GM19351 (cell line): Measurements from ENCODE around the gene TNFRSF9.
"Not testable (repeated sequence)": the region's sequence is repeated elsewhere in the genome, so short reads cannot be mapped to it uniquely, and the experiment has no call there.

ENCODE experiments used
- ATAC-seq: cut with Tn5 transposase; IDR thresholded peaks from one replicate; pipeline ENCODE4 v1.9.1; 2021; ENCODE audit warnings: mild to moderate bottlenecking, moderate library complexity; ENCODE audit not compliant: unreplicated experiment

Gene TNFRSF9

DNA sequence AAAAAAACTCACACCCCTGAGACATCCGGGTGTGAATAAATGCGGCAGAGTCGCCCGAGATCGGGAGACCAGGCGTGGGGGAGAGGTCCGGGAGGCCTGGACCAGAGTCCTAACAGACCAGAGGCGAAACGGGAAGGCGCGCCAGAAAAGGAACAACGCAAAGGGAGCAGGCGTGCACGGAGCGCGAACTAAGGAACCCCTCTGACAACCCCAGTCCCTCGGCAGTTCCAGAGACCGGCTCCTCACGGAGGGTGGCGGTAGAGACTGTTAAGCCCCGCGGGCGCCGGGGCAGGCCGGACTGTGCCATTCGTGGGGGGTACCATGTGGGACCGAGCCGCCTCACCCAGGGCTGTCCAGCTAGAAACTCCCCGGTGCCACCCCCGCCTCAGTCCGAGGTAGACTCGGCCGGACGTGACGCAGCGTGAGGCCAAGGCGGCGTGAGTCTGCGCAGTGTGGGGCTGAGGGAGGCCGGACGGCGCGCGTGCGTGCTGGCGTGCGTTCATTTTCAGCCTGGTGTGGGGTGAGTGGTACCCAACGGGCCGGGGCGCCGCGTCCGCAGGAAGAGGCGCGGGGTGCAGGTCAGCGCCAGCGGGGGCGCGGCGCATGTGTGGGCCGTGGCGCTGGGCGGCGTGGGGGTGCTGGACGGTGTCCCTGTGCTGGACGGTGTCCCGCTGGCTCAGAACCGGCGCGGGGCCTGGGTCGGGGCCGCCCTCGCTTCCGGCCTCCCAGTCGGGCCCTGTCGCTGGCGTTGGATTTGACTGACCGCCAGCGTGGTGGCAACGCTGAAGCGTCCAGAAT, 20.8 kb upstream of the TNFRSF9 start, which contains the start of gene PARK7:
Gene PARK7 (plus strand): TSS at position 496 of the 798 bp plus-strand sequence. CDS start 1,075 bp downstream, outside the sequence.
- peak; percentile 89 for ATAC-seq

DNA sequence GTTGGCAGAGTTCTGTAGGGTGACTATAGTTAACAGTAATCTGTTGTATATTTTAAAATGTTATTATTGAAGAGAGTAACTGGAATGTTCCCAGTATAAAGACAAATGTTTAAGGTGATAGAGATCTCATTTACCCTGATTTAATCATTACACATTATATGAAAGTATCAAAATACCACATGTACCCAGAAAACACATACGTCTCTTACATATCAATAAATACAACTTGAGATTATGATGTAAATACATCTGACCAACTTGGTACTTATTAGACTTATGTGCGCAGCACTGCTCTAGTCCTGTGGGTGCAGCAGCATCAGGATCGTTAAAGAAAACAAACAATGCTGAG, 20.2 kb upstream of the TNFRSF9 start:
- no peak for ATAC-seq

DNA sequence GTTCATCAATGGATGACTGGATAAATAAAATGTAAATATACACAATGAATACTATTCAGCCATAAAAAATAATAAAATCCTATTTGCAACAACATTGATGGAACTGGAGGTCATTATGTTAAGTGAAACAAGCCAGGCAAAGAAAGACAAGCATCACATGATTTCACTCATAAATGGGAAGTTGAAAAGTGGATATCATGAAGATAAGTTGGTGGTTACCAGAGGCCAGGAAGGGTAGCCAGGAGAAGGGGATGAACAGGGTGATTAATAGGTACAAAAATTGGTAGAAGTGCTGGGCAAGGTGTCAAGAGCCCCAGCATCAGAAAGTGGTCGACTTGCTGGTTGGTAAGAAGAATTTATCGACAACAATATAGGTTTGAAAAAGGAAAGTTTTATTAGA, 19.5 kb upstream of the TNFRSF9 start:
- ATAC-seq = no peak

DNA sequence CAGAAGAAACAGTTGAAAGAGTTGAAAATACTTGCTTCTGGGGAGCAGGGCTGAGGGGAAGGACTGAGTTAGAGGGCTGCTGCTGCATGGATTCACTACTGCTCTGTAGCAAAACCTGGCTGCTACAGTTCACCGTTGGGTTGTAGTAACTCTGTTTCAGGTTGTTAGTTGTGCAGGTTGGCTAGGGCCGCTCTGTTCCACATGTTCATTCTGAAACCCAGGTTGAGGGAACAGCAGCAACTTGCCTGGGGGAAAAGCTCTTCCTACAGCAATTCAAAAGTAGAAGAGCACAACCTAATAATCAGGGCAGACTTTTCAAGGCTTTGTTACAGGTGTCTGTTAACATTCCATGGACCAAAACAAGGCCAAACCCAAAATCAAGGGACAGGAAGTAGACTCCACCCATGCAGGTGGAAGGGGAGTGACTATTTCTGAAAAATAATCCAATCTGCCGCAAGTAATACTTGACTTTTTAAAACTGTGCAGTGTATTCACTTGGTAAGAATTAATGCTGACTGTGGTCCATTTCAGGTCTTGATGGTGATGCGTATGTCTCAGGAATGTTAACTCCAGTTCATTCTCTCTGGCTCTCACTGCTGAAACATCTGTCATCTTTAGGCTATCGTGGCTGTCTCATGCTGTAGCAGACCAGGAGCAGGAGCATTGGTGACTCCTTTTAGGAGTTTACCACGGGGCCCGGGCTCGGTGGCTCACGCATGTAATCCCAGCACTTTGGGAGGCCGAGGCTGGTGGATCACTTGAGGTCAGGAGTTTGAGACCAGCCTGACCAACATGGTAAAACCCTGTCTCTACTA, 15.8 kb upstream of the TNFRSF9 start:
- no peak for ATAC-seq

DNA sequence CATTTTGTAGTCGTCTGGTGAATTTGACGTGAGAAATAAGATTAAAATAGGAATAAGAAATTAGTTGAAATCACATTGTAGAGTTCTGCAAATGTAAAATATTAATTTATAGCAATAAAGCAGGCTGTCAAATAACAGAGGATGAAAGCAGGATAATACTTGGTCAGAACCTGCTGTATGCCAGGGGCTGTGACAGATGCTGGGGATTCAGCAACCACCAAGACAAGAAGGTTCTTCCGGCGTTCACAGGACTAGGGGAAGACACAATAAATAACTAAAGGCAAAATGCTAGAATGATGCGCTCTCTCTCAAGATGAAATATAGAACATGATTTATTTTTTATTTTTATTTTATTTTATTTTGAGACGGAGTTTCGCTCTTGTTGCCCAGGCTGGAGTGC, 14.0 kb upstream of the TNFRSF9 start:
- no peak for ATAC-seq

DNA sequence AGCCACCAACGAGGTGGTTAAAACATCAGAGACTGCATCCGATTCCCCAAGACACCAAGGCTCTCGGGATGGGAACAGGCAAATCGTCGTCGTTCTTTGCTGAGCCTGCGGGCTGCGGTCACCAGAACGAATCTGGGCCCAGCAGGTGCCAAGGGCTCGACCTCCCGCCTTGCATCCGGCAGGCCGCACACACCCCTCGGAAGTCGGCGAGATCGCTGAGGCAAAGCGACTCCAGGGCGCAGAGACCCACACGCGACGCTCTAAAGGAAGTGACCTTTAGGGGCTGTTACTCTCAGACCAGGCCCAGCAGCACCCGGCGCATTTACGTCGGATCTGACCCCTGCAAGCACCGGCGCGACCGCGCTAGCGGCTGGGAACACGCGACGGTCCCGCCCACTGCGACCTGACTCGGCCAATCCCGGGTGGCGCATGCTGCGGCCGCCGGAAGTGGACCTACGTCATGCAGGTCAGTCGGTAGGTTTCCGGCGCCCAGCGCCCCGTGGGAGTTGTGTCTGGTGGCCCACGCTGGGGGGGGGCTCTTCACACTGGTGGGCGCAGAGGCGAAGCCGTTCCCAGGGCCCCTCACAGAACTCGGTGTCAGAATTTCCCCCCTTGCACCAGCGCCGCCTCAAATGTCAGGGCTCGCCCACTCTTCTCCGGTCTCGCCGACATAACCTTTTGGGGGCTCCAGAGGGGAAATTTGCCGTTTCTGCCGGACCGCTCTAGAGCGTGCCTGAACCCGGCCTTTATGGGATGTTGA, 13.4 kb upstream of the TNFRSF9 start:
- ATAC-seq = peak; percentile 96

DNA sequence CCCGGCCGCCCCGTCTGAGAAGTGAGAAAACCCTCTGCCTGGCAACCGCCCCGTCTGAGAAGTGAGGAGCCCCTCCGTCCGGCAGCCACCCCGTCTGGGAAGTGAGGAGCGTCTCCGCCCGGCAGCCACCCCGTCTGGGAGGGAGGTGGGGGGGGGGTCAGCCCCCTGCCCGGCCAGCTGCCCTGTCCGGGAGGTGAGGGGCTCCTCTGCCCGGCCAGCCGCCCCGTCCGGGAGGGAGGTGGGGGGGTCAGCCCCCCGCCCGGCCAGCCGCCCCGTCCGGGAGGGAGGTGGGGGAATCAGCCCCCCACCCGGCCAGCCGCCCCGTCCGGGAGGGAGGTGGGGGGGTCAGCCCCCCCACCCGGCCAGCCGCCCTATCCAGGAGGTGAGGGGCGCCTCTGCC, 12.2 kb upstream of the TNFRSF9 start:
- not testable (repeated sequence) for ATAC-seq

DNA sequence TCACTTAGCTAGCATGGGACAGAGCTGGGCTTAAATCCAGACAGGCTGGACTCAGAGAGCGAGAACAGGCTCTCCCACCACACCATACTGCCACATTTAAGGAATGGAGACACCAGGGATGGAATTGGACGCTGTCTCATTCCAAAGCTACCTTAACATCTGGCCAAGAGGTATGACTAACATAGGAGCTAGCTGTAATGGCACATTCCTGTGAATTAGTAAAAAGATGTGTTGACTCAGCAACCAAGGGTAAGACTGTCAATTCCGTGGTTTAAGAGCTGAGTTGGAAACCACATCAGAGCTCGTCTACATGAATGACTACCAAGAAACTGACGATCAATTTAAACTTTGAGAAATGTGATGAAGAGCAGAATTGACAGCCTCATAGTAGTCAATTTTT, 8.3 kb upstream of the TNFRSF9 start:
- ATAC-seq = no peak

DNA sequence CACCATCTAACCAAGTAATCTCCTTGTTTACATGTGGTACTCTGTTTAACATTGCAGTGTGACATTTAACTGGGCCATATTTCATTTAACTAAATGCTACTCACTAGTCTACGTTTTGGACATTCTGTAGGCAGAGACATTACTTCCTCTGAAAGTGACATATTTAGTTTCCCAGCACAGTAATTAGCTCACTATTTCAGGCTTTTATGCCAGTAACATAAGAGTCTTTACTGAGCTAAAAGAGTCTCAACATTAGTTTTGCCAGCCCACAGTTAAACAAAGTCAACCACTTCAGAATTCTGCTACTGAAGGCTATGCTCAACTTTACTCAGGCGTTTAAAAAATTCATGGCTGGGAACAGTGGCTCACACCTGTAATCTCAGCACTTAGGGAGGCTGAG, 2.6 kb upstream of the TNFRSF9 start:
- no peak for ATAC-seq

DNA sequence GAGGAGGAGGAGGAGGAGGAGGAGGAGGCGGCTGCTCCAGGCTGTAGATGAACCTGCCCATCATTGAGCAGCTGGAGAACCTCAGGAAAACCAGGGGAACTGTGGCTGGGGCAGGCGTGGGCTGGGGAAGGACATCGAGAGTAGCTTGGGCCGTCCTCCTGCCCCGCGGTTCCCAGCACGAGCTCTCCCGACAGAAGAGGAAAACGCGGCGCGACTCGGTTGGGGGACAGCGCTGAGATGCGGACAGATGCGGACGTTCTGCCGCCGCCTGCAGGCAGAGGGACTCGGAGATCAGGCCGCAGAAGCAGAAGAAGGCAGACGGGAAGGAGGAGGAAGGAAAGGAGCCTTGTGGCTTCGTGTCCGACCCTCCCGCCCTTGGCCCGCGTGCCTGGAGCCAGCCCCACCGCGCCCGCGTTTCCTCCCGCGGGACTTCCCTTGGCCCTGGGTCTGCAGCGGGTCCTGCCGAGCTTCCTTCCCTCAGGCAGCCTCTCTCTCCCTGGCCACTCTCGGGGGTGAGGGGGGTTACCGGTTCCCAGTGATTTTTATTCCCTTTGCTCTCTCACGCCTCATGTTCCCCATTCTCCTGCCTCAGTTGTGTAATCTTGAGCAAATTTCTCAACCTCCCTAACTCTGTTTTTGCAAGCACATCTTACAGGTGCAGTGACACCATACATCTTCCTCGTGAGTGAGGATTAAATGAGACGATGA, 1.7 kb upstream of the TNFRSF9 start:
- ATAC-seq = no peak

DNA sequence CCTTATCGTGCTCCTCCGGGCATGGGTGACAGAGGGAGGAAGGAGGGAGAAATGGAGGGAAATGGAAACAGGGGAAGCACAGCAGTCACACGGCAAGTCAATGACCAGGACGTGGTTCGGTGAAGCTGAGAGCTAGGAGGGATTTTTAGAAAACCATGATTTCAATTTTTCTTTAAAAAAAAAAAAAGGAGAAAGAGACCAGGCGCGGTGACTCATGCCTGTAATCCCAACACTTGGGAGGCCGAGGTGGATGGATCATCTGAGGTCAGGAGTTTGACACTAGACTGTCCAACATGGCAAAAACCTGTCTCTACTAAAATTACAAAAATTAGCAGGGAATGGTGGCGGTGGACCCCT, 776 bp upstream of the TNFRSF9 start:
- no peak for ATAC-seq

DNA sequence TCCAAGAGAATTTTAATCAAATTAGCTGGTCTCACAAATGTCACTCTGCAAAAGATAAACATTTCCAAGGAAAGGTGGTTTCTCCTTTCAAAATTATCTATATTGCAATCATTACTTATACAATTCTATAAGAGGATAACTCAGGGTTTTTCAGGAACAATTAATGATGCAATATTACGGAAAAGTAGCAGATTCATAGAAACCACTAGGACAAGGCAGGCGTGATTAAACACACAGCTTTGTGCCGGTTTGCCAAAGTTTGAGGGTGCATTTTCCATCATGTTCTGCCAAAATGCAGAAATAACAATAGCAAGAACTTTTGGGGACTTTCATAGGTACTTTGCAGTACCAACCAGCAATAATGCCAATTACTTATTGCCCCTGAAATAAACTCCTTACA, 605 bp downstream of the TNFRSF9 start:
- no peak for ATAC-seq

DNA sequence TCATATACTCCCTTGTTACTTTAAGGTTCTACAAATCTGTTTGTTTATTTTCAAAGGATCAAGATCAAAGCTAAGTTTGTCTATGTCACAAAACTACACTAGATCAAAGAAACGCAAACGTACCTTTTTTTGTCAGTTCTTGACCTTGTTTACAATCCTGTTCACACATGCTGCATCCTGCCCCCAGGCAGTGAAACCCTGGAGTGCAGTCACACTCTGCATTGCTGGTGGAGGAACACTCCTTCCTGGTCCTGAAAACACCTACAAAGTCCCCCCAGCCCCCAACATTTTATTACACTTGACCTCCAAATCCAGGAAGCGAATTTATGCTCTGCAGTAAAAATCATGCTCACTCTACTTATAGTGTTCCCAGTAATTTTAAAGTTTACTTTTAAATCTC, 2.6 kb downstream of the TNFRSF9 start:
- no peak for ATAC-seq

DNA sequence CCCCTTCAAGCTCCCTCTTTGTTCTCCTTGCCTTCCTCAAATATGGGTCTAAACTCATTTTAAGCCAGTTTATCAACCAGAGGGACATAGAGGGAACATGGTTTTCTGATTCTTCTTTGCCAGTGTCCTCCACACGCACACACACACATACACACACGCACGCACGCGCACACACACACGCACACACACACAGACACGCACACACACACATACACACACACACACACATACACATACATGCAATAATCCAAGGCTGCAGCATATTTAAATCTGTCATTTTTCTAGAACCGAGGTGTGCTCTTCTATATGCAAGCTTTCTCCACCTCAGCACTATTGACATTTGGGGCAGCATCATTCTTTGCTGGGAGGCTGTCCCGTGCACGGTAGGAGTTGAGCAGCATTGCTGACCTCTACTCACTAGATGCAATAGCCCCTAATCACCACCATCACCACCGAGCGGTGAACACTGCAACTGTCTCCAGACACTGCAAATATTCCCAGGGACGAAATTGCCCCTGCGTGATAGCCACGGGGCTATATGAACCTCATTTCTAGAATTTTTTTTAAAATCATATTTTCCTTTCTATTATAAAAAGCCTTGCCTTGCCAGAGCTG, 8.0 kb downstream of the TNFRSF9 start:
- no peak for ATAC-seq

DNA sequence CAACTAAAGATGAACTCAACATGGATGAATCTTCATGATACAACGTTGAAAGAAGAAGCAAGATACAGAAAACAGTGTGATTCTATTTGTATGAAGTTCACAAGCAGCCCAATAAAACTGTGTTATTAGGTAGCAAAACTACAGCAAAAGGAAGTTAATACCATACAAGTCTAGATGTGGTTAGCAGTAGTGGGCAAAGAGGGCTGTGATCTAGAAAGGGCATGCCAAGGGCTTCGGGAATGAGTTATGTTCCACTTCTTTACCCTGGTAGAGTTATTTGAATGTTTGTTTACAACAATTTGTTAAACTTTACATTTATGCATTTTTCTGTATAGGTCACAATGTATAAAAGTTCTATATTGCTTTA, 9.2 kb downstream of the TNFRSF9 start:
- no peak for ATAC-seq

DNA sequence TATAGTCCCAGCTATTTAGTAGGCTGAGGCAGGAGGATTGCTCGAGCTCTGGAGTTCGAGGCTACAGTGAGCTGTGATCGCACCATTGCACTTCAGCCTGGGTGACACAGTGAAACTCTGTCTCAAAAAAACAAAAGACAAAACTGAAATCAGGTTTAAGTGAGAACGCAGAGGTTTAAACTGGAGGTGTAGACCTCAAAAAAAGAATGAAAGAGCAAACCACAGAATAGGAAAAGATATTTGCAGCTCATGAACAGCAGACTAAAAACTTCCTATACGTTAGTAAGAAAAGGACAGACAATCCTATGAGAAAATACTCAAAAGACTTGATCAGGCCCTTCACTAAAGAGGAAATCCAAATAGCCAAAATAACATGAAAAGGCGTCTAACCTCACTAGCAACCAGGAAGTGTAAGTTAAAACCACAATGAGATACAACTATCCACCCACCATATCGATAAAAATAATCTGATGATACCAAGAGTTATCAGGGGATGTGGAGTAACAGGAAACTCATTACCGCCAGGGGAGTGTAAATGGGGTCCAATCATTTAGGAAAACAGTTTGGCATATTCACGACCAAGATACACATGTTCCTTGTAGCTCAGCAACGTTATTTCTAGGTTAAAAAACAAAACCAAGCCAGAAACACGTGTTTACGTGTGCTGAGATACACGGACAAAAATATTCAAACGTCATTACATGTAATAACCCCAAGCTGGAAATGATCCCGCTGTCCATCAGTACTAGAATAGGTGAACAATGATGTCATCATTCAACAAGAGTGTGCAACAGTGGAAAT, 9.8 kb downstream of the TNFRSF9 start:
- no peak for ATAC-seq

DNA sequence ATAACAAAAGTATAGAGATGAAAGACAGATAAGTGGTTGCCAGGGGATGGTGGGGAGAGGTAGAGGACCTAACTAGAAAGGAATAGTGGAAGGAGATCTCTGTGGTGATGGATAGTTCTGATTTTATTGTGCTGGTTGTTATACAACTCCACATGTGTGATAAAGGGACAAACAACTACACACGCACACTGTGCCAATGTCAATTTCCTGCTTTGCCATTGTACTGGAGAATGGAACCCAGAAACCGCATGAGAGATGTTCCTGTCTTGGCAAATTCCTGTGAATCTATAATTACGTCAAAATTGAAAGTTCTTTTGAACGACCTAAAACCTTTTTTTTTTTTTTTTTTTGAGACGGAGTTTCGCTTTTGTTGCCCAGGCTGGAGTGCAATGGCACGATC, 11.0 kb downstream of the TNFRSF9 start:
- ATAC-seq = no peak

DNA sequence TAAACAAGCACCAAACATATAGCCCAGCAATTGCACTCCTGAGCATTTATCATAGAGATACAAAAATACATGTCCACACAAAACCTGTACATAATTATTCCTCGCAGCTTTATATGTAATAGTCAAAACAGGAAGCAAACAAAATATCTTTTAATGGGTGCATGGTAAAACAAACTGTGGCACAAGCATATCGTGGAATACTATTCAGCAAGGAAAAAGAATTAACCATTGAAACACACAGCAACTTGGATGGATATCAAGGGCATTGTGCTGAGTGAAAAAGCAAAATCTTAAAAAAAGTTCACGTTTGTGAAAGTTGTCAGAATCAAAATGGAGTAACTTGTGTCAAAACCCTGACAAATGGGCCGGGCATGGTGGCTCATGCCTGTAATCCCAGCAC, 12.4 kb downstream of the TNFRSF9 start:
- ATAC-seq = no peak

DNA sequence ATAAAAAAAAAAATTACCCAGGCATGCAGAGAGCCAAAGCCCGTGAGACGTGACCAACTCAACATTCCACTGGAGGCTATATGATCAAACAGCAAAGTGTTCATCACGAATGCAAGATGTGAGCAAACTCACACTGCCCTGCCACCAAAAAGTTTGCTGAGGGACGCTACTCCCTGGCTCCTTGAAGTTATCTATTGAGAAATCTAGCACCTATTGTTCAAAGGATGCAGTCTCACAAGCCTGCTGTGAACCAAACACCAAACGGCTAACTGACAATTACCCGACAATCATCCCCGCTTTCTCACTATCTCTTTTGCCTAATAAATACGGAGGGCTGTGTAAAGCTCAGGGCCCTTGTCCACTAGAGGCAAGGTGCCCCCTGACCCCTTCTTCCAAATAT, 13.6 kb downstream of the TNFRSF9 start:
- not testable (repeated sequence) for ATAC-seq

DNA sequence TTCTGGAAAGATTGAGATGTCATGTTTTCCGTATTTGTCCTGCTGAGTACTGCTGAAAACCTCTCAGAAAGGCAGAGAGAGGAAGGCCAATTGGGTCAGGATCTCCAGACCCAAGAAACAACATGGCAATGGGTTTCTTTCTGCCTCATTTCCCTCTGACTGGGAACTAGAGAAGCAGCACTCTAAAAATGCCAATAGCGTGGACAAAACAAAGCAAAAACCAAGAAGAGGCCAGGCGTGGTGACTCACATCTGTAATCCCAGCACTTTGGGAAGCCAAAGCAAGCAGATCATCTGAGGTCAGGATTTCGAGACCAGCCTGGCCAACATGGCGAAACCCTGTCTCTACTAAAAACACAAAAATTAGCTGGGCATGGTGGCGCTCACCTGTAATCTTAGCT, 18.3 kb downstream of the TNFRSF9 start:
- ATAC-seq = no peak
